ENCODE results near the gene CD248.

GRCh38 chr11:66293777-66294625 lies 22.8 kb downstream of the CD248 start:
- TF ChIP-seq CTCF (IDR thresholded peaks at IDR 0.05) (no peak), POLR2A (IDR thresholded peaks at IDR 0.05) (no peak), EP300 (IDR thresholded peaks at IDR 0.05) (no peak)
